Chondrocyte (in vitro differentiated cells): ENCODE measurements around the gene DCPS. TPM values are rescaled to one million over a fixed set of nuclear protein-coding genes. Genes with fewer than 3 reads are reported as not detected.

Experiments
- DNase-seq: peaks from one replicate; pipeline ENCODE4 v3.0.0; 2021; ENCODE audit warnings: mixed read lengths, low spot score
- H3K27ac Mint-ChIP-seq: one replicate; pipeline ENCODE4 v1.8.0; 2021; ENCODE audit warnings: mild to moderate bottlenecking, moderate library complexity, mixed read lengths; ENCODE audit not compliant: unreplicated experiment
- H3K27me3 Mint-ChIP-seq: 2 replicates; pipeline ENCODE4 v1.8.0; 2021; ENCODE audit warnings: low read depth, mixed read lengths
- H3K36me3 Mint-ChIP-seq: 2 replicates; pipeline ENCODE4 v1.8.0; 2021; ENCODE audit warnings: low read depth, mixed read lengths
- H3K4me1 Mint-ChIP-seq: 2 replicates; pipeline ENCODE4 v1.8.0; 2021; ENCODE audit warnings: low read depth, mild to moderate bottlenecking, mixed read lengths
- H3K4me3 Mint-ChIP-seq: one replicate; pipeline ENCODE4 v1.8.0; 2021; ENCODE audit warnings: mild to moderate bottlenecking, moderate library complexity, mixed read lengths; ENCODE audit not compliant: unreplicated experiment
- H3K9me3 Mint-ChIP-seq: 2 replicates; pipeline ENCODE4 v1.8.0; 2021; ENCODE audit warnings: low read depth, mixed read lengths
- total RNA-seq: library from RNA; stranded (reverse); gene quantifications from 3 replicates; pipeline ENCODE4 v1.2.1, GENCODE V29; 2021
- TF ChIP-seq, protein P1 (sequence below): fragments of 200-600 bp; sonication (generic); IDR thresholded peaks from 2 replicates; pipeline ENCODE4 v1.5.0; 2021; ENCODE audit warnings: antibody characterized with exemption, mild to moderate bottlenecking, moderate library complexity

DCPS gene
- total RNA-seq, 1 donor from 2014 or later: 12.4 TPM

GRCh38 chr11:126340960-126341606 lies 37.2 kb downstream of the DCPS start:
- no peaks in the 10 kb centered on the region for H3K27me3 Mint-ChIP-seq
- peak; percentile 37 for DNase-seq
- no peak overlapping the region for H3K4me3 Mint-ChIP-seq
- peaks cover 2% of the 10 kb centered on the region for H3K36me3 Mint-ChIP-seq
- peak overlapping the region; percentile 63 for H3K27ac Mint-ChIP-seq
- TF ChIP-seq, protein P1, sequence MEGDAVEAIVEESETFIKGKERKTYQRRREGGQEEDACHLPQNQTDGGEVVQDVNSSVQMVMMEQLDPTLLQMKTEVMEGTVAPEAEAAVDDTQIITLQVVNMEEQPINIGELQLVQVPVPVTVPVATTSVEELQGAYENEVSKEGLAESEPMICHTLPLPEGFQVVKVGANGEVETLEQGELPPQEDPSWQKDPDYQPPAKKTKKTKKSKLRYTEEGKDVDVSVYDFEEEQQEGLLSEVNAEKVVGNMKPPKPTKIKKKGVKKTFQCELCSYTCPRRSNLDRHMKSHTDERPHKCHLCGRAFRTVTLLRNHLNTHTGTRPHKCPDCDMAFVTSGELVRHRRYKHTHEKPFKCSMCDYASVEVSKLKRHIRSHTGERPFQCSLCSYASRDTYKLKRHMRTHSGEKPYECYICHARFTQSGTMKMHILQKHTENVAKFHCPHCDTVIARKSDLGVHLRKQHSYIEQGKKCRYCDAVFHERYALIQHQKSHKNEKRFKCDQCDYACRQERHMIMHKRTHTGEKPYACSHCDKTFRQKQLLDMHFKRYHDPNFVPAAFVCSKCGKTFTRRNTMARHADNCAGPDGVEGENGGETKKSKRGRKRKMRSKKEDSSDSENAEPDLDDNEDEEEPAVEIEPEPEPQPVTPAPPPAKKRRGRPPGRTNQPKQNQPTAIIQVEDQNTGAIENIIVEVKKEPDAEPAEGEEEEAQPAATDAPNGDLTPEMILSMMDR: no peak
- H3K9me3 Mint-ChIP-seq: no peaks in the 10 kb centered on the region
- H3K4me1 Mint-ChIP-seq: peaks cover 51% of the 10 kb centered on the region

DNA sequence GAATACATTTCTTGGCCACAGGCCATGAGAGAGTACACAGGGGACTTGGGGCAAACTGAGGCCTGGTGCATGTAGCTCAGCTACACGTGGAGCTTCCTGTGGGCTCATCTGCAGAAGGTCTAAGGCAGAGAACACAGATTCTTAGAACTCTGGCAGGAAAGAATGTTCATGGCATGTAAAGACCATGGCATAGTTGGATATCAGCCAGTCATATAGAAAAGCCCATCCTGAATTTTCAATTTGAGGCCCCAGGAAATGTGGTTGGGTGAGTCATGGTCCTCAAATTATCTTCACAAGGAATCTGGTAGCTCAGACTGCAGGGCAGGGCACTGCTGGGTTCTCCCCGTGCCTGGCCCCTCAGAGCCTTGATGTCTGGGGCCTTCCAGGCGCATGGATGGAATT lies 37.9 kb downstream of the DCPS start:
- peak overlapping the region; percentile 80 for H3K27ac Mint-ChIP-seq
- no peaks in the 10 kb centered on the region for H3K27me3 Mint-ChIP-seq
- H3K4me1 Mint-ChIP-seq: peaks cover 51% of the 10 kb centered on the region
- peaks cover 2% of the 10 kb centered on the region for H3K36me3 Mint-ChIP-seq
- H3K4me3 Mint-ChIP-seq: no peak overlapping the region
- H3K9me3 Mint-ChIP-seq: no peaks in the 10 kb centered on the region
- TF ChIP-seq, protein P1: no peak
- peak; percentile 49 for DNase-seq

DNA sequence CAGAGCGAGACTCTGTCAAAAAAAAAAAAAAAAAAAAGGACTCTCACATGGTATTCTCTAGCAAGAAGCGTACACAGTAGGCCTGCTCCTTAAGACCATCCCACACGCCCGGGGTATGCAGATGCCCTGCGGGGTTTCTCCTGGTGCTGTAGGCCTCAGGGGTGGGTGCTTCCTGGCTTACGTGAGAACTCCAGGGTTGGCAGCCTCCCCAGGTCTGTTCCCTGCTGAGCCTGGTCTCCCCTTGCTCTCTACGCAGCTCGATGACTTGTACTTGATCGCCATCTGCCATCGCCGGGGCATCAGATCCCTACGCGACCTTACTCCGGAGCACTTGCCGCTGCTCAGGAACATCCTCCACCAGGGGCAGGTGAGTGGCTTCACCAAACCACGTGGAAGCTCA lies 39.2 kb downstream of the DCPS start:
- Mint-ChIP-seq H3K4me3 (no peak overlapping the region), H3K36me3 (peaks cover 2% of the 10 kb centered on the region), H3K4me1 (peaks cover 54% of the 10 kb centered on the region), H3K27me3 (no peaks in the 10 kb centered on the region), H3K9me3 (no peaks in the 10 kb centered on the region), H3K27ac (no peak overlapping the region)
- DNase-seq: peak; percentile 43
- TF ChIP-seq, protein P1: no peak

DNA sequence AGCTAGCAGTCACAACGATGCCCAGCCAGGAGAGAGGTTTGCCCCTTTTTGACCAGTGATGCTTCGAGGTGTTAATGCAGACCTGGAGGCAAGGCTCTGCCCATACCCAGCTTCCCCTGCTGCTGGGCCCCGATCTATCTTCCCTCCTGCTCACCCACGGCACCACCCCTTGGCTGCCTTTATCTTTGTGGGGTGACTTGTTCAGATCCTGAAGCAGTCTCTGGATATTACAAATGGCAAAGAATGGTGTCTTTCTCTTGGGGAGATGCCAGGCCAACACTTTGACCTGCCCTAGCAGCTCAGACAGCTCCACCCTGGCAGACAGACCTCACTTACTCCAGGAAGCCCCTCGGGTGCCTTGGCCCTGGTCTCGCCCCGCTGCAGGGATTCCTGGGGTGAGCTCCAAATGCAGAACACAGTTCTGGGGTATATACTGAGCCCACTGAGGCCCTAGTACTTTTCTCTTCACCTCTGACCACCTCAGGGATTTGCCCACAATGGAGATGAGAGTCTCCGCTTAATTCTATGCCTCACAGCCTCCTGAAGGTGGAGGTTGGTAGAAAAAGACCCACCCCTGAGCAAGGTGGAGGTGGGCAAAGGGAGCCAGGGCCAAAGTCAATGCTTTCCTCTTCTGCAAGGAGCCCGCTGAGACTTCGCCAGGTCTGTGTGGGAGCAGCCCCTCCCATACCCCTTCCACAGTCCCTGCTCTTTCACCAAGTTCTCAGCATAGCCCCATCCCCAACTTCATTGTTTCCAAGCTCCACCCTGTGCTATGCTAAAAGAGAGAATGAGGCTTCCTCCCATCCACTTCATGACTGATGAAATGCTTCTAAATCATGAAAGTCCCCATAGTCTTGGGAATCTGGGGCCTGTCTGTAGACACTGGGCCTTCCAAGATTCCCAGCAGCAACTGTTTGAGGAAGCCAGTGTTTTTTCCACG lies 40.6 kb downstream of the DCPS start:
- no peak overlapping the region for H3K4me3 Mint-ChIP-seq
- DNase-seq: peak; percentile 39
- peaks cover 68% of the 10 kb centered on the region for H3K4me1 Mint-ChIP-seq
- no peaks in the 10 kb centered on the region for H3K27me3 Mint-ChIP-seq
- peaks cover 2% of the 10 kb centered on the region for H3K36me3 Mint-ChIP-seq
- no peak overlapping the region for H3K27ac Mint-ChIP-seq
- TF ChIP-seq, protein P1: no peak
- no peaks in the 10 kb centered on the region for H3K9me3 Mint-ChIP-seq

GRCh38 chr11:126345283-126345682 lies 41.4 kb downstream of the DCPS start:
- peaks cover 2% of the 10 kb centered on the region for H3K36me3 Mint-ChIP-seq
- H3K4me3 Mint-ChIP-seq: no peak overlapping the region
- no peaks in the 10 kb centered on the region for H3K27me3 Mint-ChIP-seq
- H3K27ac Mint-ChIP-seq: no peak overlapping the region
- peak; percentile 86 for DNase-seq
- TF ChIP-seq, protein P1: no peak
- H3K4me1 Mint-ChIP-seq: peaks cover 64% of the 10 kb centered on the region
- no peaks in the 10 kb centered on the region for H3K9me3 Mint-ChIP-seq
